HepG2 (cell line): ENCODE data around the gene TDRD10. TPM values are rescaled to one million over a fixed set of nuclear protein-coding genes. Genes with fewer than 3 reads are reported as not detected.

ENCODE experiments used
- ATAC-seq: fragments of 200-7000 bp; cut with Tn5 transposase; 3 replicates; pipeline ENCODE4 v1.9.1; 2020; ENCODE audit warnings: mild to moderate bottlenecking, moderate library complexity
- BruUV-seq: library from RNA; stranded (reverse); fragments of 400-500 nt; replicated peaks from 2 replicates; lab custom pipeline; 2021; lab: Mats Ljungman, UMichigan
- CTCF ChIA-PET: fragments of 300-600 bp; formaldehyde crosslinking; extraction: SDS; loops from one replicate; lab custom pipeline; 2021; ENCODE audit warnings: low total read pairs, inconsistent platforms, low intra/inter-chr PET ratio; lab: Yijun Ruan, JAX
- POLR2A ChIA-PET: fragments of 350-600 bp; sonication (Branson Sonifier 250); formaldehyde crosslinking; loops from one replicate; lab custom pipeline; 2020; ENCODE audit warnings: antibody characterized with exemption, inconsistent platforms; lab: Yijun Ruan, JAX
- DNase-seq: peaks from one replicate; pipeline ENCODE4 v3.0.0-alpha.2; 2015; ENCODE audit warnings: low spot score
- FAIRE-seq: peaks from 3 replicates; lab custom pipeline; 2011; peaks lifted over from hg19 to GRCh38; lab: Jason Lieb, UNC
- H2AFZ ChIP-seq: one replicate; pipeline ENCODE4 v1.6.1; 2011; ENCODE audit warnings: low read length, inconsistent platforms
- H3K27ac ChIP-seq: fragments of 300-600 bp; 3 replicates; pipeline ENCODE4 v1.8.0; 2011; ENCODE audit warnings: mixed run types, mild to moderate bottlenecking, mixed read lengths, low read length, inconsistent platforms; ENCODE audit not compliant: insufficient read depth; ENCODE audit errors: extremely low read length
- H3K27me3 ChIP-seq, 2 experiments: fragments of 200-600 bp in 1 of 2; 2 replicates in 1 of 2; 3 replicates in 1 of 2; pipeline versions ENCODE4 v1.6.0 to v1.8.0; 2011; ENCODE audit warnings: low read length in 2 of 2, mild to moderate bottlenecking in 2 of 2, moderate library complexity in 2 of 2, inconsistent platforms in 1 of 2; ENCODE audit not compliant: insufficient read depth in 2 of 2, control insufficient read depth in 1 of 2
- H3K36me3 ChIP-seq, 2 experiments: fragments of 200-600 bp in 1 of 2; replicated peaks in 1 of 2; 2 replicates in 1 of 2; 3 replicates in 1 of 2; pipeline versions ENCODE4 v1.5.1 to v1.8.0; 2011; ENCODE audit warnings: low read length in 2 of 2, inconsistent platforms in 1 of 2; ENCODE audit not compliant: insufficient read depth in 2 of 2, control insufficient read depth in 1 of 2
- H3K4me1 ChIP-seq: 2 replicates; pipeline ENCODE4 v1.5.1; 2012; ENCODE audit warnings: low read length, inconsistent platforms; ENCODE audit not compliant: insufficient read depth
- H3K4me2 ChIP-seq: 2 replicates; pipeline ENCODE4 v1.6.0; 2011; ENCODE audit warnings: low read depth, low read length, inconsistent platforms
- H3K4me3 ChIP-seq, 3 experiments: fragments of 200-600 bp in 1 of 3; sonication (generic), shearing (Covaris generic) in 1 of 3; replicated peaks in 1 of 3; 2 replicates each; pipeline ENCODE4 v1.5.1; 2011 to 2016; ENCODE audit warnings: low read length in 3 of 3, inconsistent platforms in 2 of 3, low read depth in 2 of 3, mild to moderate bottlenecking in 2 of 3, control low read depth in 1 of 3, mixed read lengths in 1 of 3; ENCODE audit not compliant: insufficient read depth in 1 of 3
- H3K79me2 ChIP-seq: one replicate; pipeline ENCODE4 v1.6.1; 2011; ENCODE audit warnings: low read length, inconsistent platforms; ENCODE audit not compliant: insufficient read depth
- H3K9ac ChIP-seq: 2 replicates; pipeline ENCODE4 v1.6.0; 2011; ENCODE audit warnings: mild to moderate bottlenecking, low read depth, low read length, inconsistent platforms; ENCODE audit not compliant: insufficient read depth
- H3K9me3 ChIP-seq: 2 replicates; pipeline ENCODE4 v1.5.1; 2012; ENCODE audit warnings: mild to moderate bottlenecking, low read length
- H4K20me1 ChIP-seq: 2 replicates; pipeline ENCODE4 v1.6.0; 2011; ENCODE audit warnings: inconsistent platforms, mild to moderate bottlenecking, low read length, moderate library complexity; ENCODE audit not compliant: insufficient read depth
- AHR ChIP-seq: IDR thresholded peaks from 2 replicates; pipeline ENCODE4 v1.6.1; 2018; ENCODE audit warnings: missing genetic modification reagents, missing compliant biosample characterization
- ARID4A ChIP-seq: sonication (generic); formaldehyde crosslinking; IDR thresholded peaks from 2 replicates; pipeline ENCODE4 v1.5.0; 2020; ENCODE audit warnings: mild to moderate bottlenecking, missing genetic modification reagents, borderline replicate concordance
- ARNT2 ChIP-seq: sonication (generic); formaldehyde crosslinking; IDR thresholded peaks from 2 replicates; pipeline ENCODE4 v1.8.0; 2022; ENCODE audit warnings: mild to moderate bottlenecking, low read depth, missing genetic modification reagents, moderate library complexity
- CBX5 ChIP-seq: sonication (generic); formaldehyde crosslinking; IDR thresholded peaks from 2 replicates; pipeline ENCODE4 v1.4.0; 2020; ENCODE audit warnings: missing genetic modification reagents, borderline replicate concordance
- DNMT3B ChIP-seq: conservative IDR thresholded peaks from 2 replicates; pipeline ENCODE4 v1.6.1; 2016; ENCODE audit warnings: missing biosample characterization, control low read depth
- EZH2 ChIP-seq: conservative IDR thresholded peaks from 2 replicates; pipeline ENCODE4 v1.6.1; 2012; ENCODE audit warnings: mild to moderate bottlenecking, low read depth, low read length, moderate library complexity
- FOXM1 ChIP-seq: sonication (generic); formaldehyde crosslinking; IDR thresholded peaks from 2 replicates; pipeline ENCODE4 v1.5.0; 2020; ENCODE audit warnings: missing genetic modification reagents
- MXI1 ChIP-seq: IDR thresholded peaks from 3 replicates; pipeline ENCODE4 v1.6.1; 2012; ENCODE audit warnings: low read depth, low read length, inconsistent platforms, borderline replicate concordance
- NAIF1 ChIP-seq: sonication (generic); formaldehyde crosslinking; IDR thresholded peaks from 2 replicates; pipeline ENCODE4 v1.5.0; 2020; ENCODE audit warnings: mild to moderate bottlenecking, missing genetic modification reagents, borderline replicate concordance
- ZBTB14 ChIP-seq: sonication (generic); formaldehyde crosslinking; IDR thresholded peaks from 2 replicates; pipeline ENCODE4 v1.4.0; 2020; ENCODE audit warnings: missing genetic modification reagents
- ZBTB34 ChIP-seq: sonication (generic); formaldehyde crosslinking; IDR thresholded peaks from 2 replicates; pipeline ENCODE4 v1.8.0; 2022; ENCODE audit warnings: mild to moderate bottlenecking, missing genetic modification reagents
- ZNF678 ChIP-seq: sonication (generic); formaldehyde crosslinking; IDR thresholded peaks from 2 replicates; pipeline ENCODE4 v1.4.0; 2020; ENCODE audit warnings: mild to moderate bottlenecking, missing genetic modification reagents
- WGBS: methylation state at CpG from one replicate; pipeline ENCODE4 v1.1.6; 2017; ENCODE audit warnings: low lambda C conversion rate; 5-methylcytosine and 5-hydroxymethylcytosine counted together
- in situ Hi-C: cut with HindIII; loops from 2 replicates; pipeline ENCODE4 v1.10.0; 2017; ENCODE audit warnings: low pct_unique_long_range_greater_than_20kb; ENCODE audit not compliant: extremely low pct_ligation_motif_present
- intact Hi-C: fragments of 100-400 bp; cut with micrococcal nuclease; formaldehyde crosslinking; loops from one replicate; pipeline ENCODE4 v1.10.0; 2022; ENCODE audit not compliant: unreplicated experiment
- polyA plus RNA-seq, 8 experiments: library from polyadenylated mRNA; depleted of rRNA in 3 of 8; stranded (reverse) in 7 of 8; unstranded in 1 of 8; fragments of >200 nt; fragmentation: Illumina TruSeq in 4 of 8; extraction: Trizol in 4 of 8; gene quantifications; 2 replicates each; pipeline versions ENCODE4 v1.2.1 to v1.2.3, GENCODE V29; 2011 to 2016; ENCODE audit warnings: low read depth in 4 of 8, missing spikeins in 1 of 8, mixed read lengths in 1 of 8; ENCODE audit not compliant: insufficient read depth in 1 of 8
- total RNA-seq, 5 experiments: library from RNA; depleted of rRNA; stranded (reverse); fragments of >200 nt; fragmentation: Illumina TruSeq; extraction: Trizol; gene quantifications; 2 replicates each; pipeline ENCODE4 v1.2.3, GENCODE V29; 2016; ENCODE audit warnings: low read depth in 1 of 5

Gene TDRD10
- total and polyA plus RNA-seq, 2 of the 13 experiments (the other 11 are each of a cell fraction or from before 2014, with no cell fraction given): not detected

GRCh38 chr1:154594811-154595210 lies 92.8 kb downstream of the TDRD10 start:
- DNase-seq (no peak), FAIRE-seq (no peak), ATAC-seq (no peak)
- ChIA-PET CTCF (no interaction called here), POLR2A (interaction anchor here (1.6 kb wide), 1 partner anchor 10 kb away, joined by 6 read pairs; no protein-coding TSS in a partner anchor)
- H3K4me3 ChIP-seq: no peak overlapping the region
- no peak overlapping the region for H2AFZ ChIP-seq
- no peaks in the 10 kb centered on the region for H3K9me3 ChIP-seq
- 0 out of 2 replicates have a peak, but pooled peaks cover 7% of the 10 kb centered on the region for H3K4me1 ChIP-seq
- intact Hi-C loops (no loop called here), in situ Hi-C loops (no loop called here)
- WGBS: 95% methylated on average over 7 of the region's 7 CpGs
- H3K27ac ChIP-seq: no peak overlapping the region
- H4K20me1 ChIP-seq: peaks cover 7% of the 10 kb centered on the region; the same call in 1 of the 2 replicates
- peaks cover 33 to 96% of the 10 kb centered on the region in 2 experiments for H3K36me3 ChIP-seq
- no TSS peak for BruUV-seq
- peaks cover 5% of the 10 kb centered on the region for H3K79me2 ChIP-seq
- H3K27me3 ChIP-seq: no peaks in the 10 kb centered on the region
- no peak overlapping the region for H3K4me2 ChIP-seq
- TF ChIP-seq MXI1: no peak
- no peak for TF ChIP-seq ARNT2 (CRISPR knock-in tag)
- TF ChIP-seq NAIF1: no peak
- no peak for TF ChIP-seq AHR (CRISPR knock-in tag)
- TF ChIP-seq ZBTB14 (CRISPR knock-in tag): no peak
- no peak for TF ChIP-seq EZH2
- no peak for TF ChIP-seq ZBTB34 (CRISPR knock-in tag)
- no peak for TF ChIP-seq DNMT3B
- TF ChIP-seq CBX5: no peak
- no peak for TF ChIP-seq ARID4A (CRISPR knock-in tag)
- TF ChIP-seq ZNF678: no peak
- no peak for TF ChIP-seq FOXM1 (CRISPR knock-in tag)
- H3K9ac ChIP-seq: no peak overlapping the region
